Gastrocnemius medialis (tissue), 4 donors: ENCODE results near the gene SEC24D. TPM values are rescaled to one million over a fixed set of nuclear protein-coding genes. Genes with fewer than 3 reads are reported as not detected.
A peak's percentile ranks its signal among the peaks of the same experiment; 100 is the strongest.

Source experiments
- ATAC-seq, 2 donors: fragments of 150-250 bp; one replicate each; pipeline ENCODE4 v1.9.1; 2016
- DNase-seq, 2 donors: peaks; one replicate each; pipeline ENCODE4 v3.0.0-alpha.2; 2019
- H3K27ac ChIP-seq, 4 donors: fragments of 200-600 bp; sonication (generic); 1 replicate in 1 of 4; 2 replicates in 3 of 4; pipeline ENCODE4 v1.5.1; 2016 to 2018; ENCODE audit warnings: mild to moderate bottlenecking in 2 of 4, moderate library complexity in 1 of 4
- H3K27me3 ChIP-seq, 3 donors: fragments of 200-600 bp; sonication (generic) in 2 of 3; 1 replicate in 1 of 3; 2 replicates in 2 of 3; pipeline versions ENCODE4 v1.5.1 to v1.6.0; 2016 to 2019; ENCODE audit warnings: mild to moderate bottlenecking in 1 of 3, moderate library complexity in 1 of 3
- H3K36me3 ChIP-seq, 2 donors: fragments of 200-600 bp; sonication (generic) in 1 of 2; one replicate each; pipeline ENCODE4 v1.5.1; 2017 to 2018
- H3K4me1 ChIP-seq, 2 donors: fragments of 200-600 bp; sonication (generic) in 1 of 2; one replicate each; pipeline ENCODE4 v1.5.1; 2016 to 2017; ENCODE audit warnings: mild to moderate bottlenecking in 2 of 2
- H3K4me3 ChIP-seq, 4 donors: fragments of 200-600 bp; sonication (generic) in 3 of 4; 1 replicate in 1 of 4; 2 replicates in 3 of 4; pipeline ENCODE4 v1.5.1; 2016 to 2019; ENCODE audit warnings: mild to moderate bottlenecking in 2 of 4
- H3K9me3 ChIP-seq, 3 donors: fragments of 200-600 bp; sonication (generic) in 2 of 3; 1 replicate in 1 of 3; 2 replicates in 2 of 3; pipeline ENCODE4 v1.5.1; 2016 to 2019
- CTCF ChIP-seq, 5 experiments: fragments of 450-650 bp in 3 of 5; fragments of 200-600 bp in 2 of 5; sonication (generic) in 2 of 5; IDR thresholded peaks in 4 of 5; conservative IDR thresholded peaks in 1 of 5; 1 replicate in 4 of 5; 2 replicates in 1 of 5; pipeline ENCODE4 v1.5.1; 2016 to 2019; ENCODE audit warnings: antibody characterized with exemption in 5 of 5, mild to moderate bottlenecking in 3 of 5, moderate library complexity in 3 of 5
- POLR2A ChIP-seq, 2 donors: fragments of 450-650 bp; IDR thresholded peaks; one replicate each; pipeline ENCODE4 v1.6.1; 2017; ENCODE audit warnings: antibody characterized with exemption in 2 of 2, mild to moderate bottlenecking in 2 of 2, moderate library complexity in 2 of 2
- in situ Hi-C, 4 donors: fragments of 200-750 bp; cut with MboI; loops; one replicate each; pipeline versions ENCODE4 v1.15.0 to v1.8.0; 2017; ENCODE audit warnings: low sequenced_read_pairs in 4 of 4
- intact Hi-C: fragments of 100-400 bp; cut with DNase I; formaldehyde crosslinking; loops from one replicate; pipeline ENCODE4 v1.15.1; 2023; ENCODE audit warnings: low total_unique reads
- total RNA-seq, 4 donors: library from RNA; depleted of rRNA; stranded (reverse); fragments of >200 nt; gene quantifications; one replicate each; pipeline versions ENCODE4 v1.1.0 to v1.2.3, GENCODE V29; 2016

SEC24D gene
- total RNA-seq, 4 donors from 2014 or later, result 8.9 to 16.2 (median 10.4) TPM

GRCh38 chr4:118761397-118762016, 74.4 kb downstream of the SEC24D start:
- Histone ChIP-seq H3K36me3 (peaks cover 0 to 13% of the 10 kb centered on the region in 2 donors), H3K4me3 (no peak overlapping the region), H3K4me1 (peaks cover 44 to 82% of the 10 kb centered on the region in 2 donors), H3K27ac (peak overlapping the region; percentile 17 to 53 (median 34)), H3K27me3 (no peaks in the 10 kb centered on the region), H3K9me3 (no peaks in the 10 kb centered on the region)
- in situ Hi-C loops, result loop anchor here in 3 of 4 donors (10.0 to 25.0 kb wide), 2 partner anchors 213 to 526 kb away; no protein-coding TSS in a partner anchor
- DNase-seq (no peak), ATAC-seq (no peak)
- TF ChIP-seq POLR2A (IDR thresholded peaks at IDR 0.05) (no peak), CTCF (IDR thresholded peaks at IDR 0.05 in 4 of 5, conservative IDR thresholded peaks at IDR 0.05 in 1 of 5) (no peak)
- intact Hi-C loops, result no loop called here

- no peak for ATAC-seq
- H3K4me3 ChIP-seq, result no peak overlapping the region
- peak overlapping the region in 1 of 4 donors; percentile 7 for H3K27ac ChIP-seq
- no peaks in the 10 kb centered on the region for H3K27me3 ChIP-seq
- peaks cover 0 to 13% of the 10 kb centered on the region in 2 donors for H3K36me3 ChIP-seq
- in situ Hi-C loops (loop anchor here in 3 of 4 donors (10.0 to 25.0 kb wide), 2 partner anchors 214 to 527 kb away; no protein-coding TSS in a partner anchor), intact Hi-C loops (no loop called here)
- no peaks in the 10 kb centered on the region for H3K9me3 ChIP-seq
- TF ChIP-seq POLR2A (IDR thresholded peaks at IDR 0.05) (no peak), CTCF (IDR thresholded peaks at IDR 0.05 in 4 of 5, conservative IDR thresholded peaks at IDR 0.05 in 1 of 5) (no peak)
- DNase-seq, result no peak
- peaks cover 37 to 81% of the 10 kb centered on the region in 2 donors for H3K4me1 ChIP-seq
Observed at GRCh38 chr4:118760493-118760892, 75.4 kb downstream of the SEC24D start.

GRCh38 chr4:118760092-118760491, 75.8 kb downstream of the SEC24D start:
- no peaks in the 10 kb centered on the region for H3K27me3 ChIP-seq
- TF ChIP-seq CTCF (IDR thresholded peaks at IDR 0.05 in 4 of 5, conservative IDR thresholded peaks at IDR 0.05 in 1 of 5) (no peak), POLR2A (IDR thresholded peaks at IDR 0.05) (no peak)
- DNase-seq (no peak), ATAC-seq (no peak)
- H3K4me3 ChIP-seq, result no peak overlapping the region
- intact Hi-C loops, result no loop called here
- peaks cover 0 to 13% of the 10 kb centered on the region in 2 donors for H3K36me3 ChIP-seq
- in situ Hi-C loops, result loop anchor here in 3 of 4 donors (10.0 to 25.0 kb wide), 2 partner anchors 215 to 527 kb away; no protein-coding TSS in a partner anchor
- peaks cover 33 to 81% of the 10 kb centered on the region in 2 donors for H3K4me1 ChIP-seq
- H3K9me3 ChIP-seq, result no peaks in the 10 kb centered on the region
- H3K27ac ChIP-seq, result peak overlapping the region in 2 of 4 donors; percentile 35 to 51

- H3K27me3 ChIP-seq, result no peaks in the 10 kb centered on the region
- H3K9me3 ChIP-seq, result no peaks in the 10 kb centered on the region
- no peak for TF ChIP-seq CTCF (IDR thresholded peaks at IDR 0.05 in 4 of 5, conservative IDR thresholded peaks at IDR 0.05 in 1 of 5)
- no peak for TF ChIP-seq POLR2A (IDR thresholded peaks at IDR 0.05)
- H3K4me3 ChIP-seq, result no peak overlapping the region
- peaks cover 33 to 80% of the 10 kb centered on the region in 2 donors for H3K4me1 ChIP-seq
- DNase-seq (no peak), ATAC-seq (no peak)
- in situ Hi-C loops, result loop anchor here in 2 of 4 donors (25.0 kb wide), 1 partner anchor 528 kb away; no protein-coding TSS in a partner anchor
- H3K36me3 ChIP-seq, result peaks cover 0 to 10% of the 10 kb centered on the region in 2 donors
- H3K27ac ChIP-seq, result peak overlapping the region in 3 of 4 donors; percentile 35 to 51 (median 50)
- intact Hi-C loops, result no loop called here
Observed at GRCh38 chr4:118759481-118759880, 76.4 kb downstream of the SEC24D start.
